IMR-90 (cell line): ENCODE results near the gene SNX2. TPM values are rescaled to one million over a fixed set of nuclear protein-coding genes. Genes with fewer than 3 reads are reported as not detected.

Source experiments
- ATAC-seq: fragments of 200-7000 bp; cut with Tn5 transposase; 2 replicates; pipeline ENCODE4 v1.9.1; 2020; ENCODE audit warnings: low read depth, mild to moderate bottlenecking, moderate library complexity
- BruUV-seq: library from RNA; stranded (reverse); fragments of 400-500 nt; replicated peaks from 2 replicates; lab custom pipeline; 2021; lab: Mats Ljungman, UMichigan
- CTCF ChIA-PET: fragments of 300-600 bp; formaldehyde crosslinking; extraction: SDS; loops from one replicate; lab custom pipeline; 2021; ENCODE audit warnings: antibody characterized with exemption; lab: Yijun Ruan, JAX
- POLR2A ChIA-PET: fragments of 300-600 bp; sonication (Branson Sonifier 250); formaldehyde crosslinking; loops from one replicate; lab custom pipeline; 2022; ENCODE audit warnings: antibody characterized with exemption; ENCODE audit not compliant: unreplicated experiment; lab: Charles Lee
- DNase-seq: peaks from one replicate; pipeline ENCODE4 v3.0.0; 2013
- H2AFZ ChIP-seq: replicated peaks from 2 replicates; pipeline ENCODE3; 2013; ENCODE audit warnings: low read length, mild to moderate bottlenecking; ENCODE audit not compliant: poor library complexity
- H2AK5ac ChIP-seq: 2 replicates; pipeline ENCODE4 v1.6.1; 2013; ENCODE audit warnings: low read depth, low read length, inconsistent platforms
- H2AK9ac ChIP-seq: replicated peaks from 2 replicates; pipeline ENCODE3; 2013; ENCODE audit warnings: mild to moderate bottlenecking, low read depth, low read length, moderate library complexity; ENCODE audit not compliant: poor library complexity
- H2BK120ac ChIP-seq: 2 replicates; pipeline ENCODE4 v1.6.1; 2013; ENCODE audit warnings: low read depth, low read length, inconsistent platforms
- H2BK15ac ChIP-seq: 3 replicates; pipeline ENCODE4 v1.6.1; 2013; ENCODE audit warnings: low read depth, low read length, inconsistent platforms
- H2BK20ac ChIP-seq: 2 replicates; pipeline ENCODE4 v1.6.1; 2013; ENCODE audit warnings: low read depth, mild to moderate bottlenecking, inconsistent platforms, low read length, moderate library complexity
- H2BK5ac ChIP-seq: 2 replicates; pipeline ENCODE4 v1.6.1; 2013; ENCODE audit warnings: mild to moderate bottlenecking, low read depth, low read length, inconsistent platforms; ENCODE audit not compliant: poor library complexity, severe bottlenecking
- H3K14ac ChIP-seq: replicated peaks from 2 replicates; pipeline ENCODE4 v1.6.1; 2013; ENCODE audit warnings: low read depth, low read length, inconsistent platforms
- H3K18ac ChIP-seq: 2 replicates; pipeline ENCODE4 v1.6.1; 2013; ENCODE audit warnings: low read depth, low read length, control low read depth
- H3K23ac ChIP-seq: 2 replicates; pipeline ENCODE4 v1.6.1; 2013; ENCODE audit warnings: low read depth, low read length, inconsistent platforms
- H3K27ac ChIP-seq: 2 replicates; pipeline ENCODE4 v1.5.1; 2013; ENCODE audit warnings: mild to moderate bottlenecking, control low read depth, low read length; ENCODE audit not compliant: insufficient read depth
- H3K27me3 ChIP-seq: 2 replicates; pipeline ENCODE4 v1.6.1; 2013; ENCODE audit warnings: low read length; ENCODE audit not compliant: control insufficient read depth, insufficient read depth
- H3K36me3 ChIP-seq: 2 replicates; pipeline ENCODE4 v1.6.1; 2013; ENCODE audit warnings: low read length, mixed read lengths; ENCODE audit not compliant: control insufficient read depth, insufficient read depth
- H3K4ac ChIP-seq: 2 replicates; pipeline ENCODE4 v1.6.1; 2013; ENCODE audit warnings: low read depth, low read length, inconsistent platforms
- H3K4me1 ChIP-seq: 2 replicates; pipeline ENCODE4 v1.6.1; 2013; ENCODE audit warnings: low read length, mixed read lengths; ENCODE audit not compliant: control insufficient read depth, insufficient read depth
- H3K4me2 ChIP-seq: 2 replicates; pipeline ENCODE4 v1.6.1; 2013; ENCODE audit warnings: low read depth, mild to moderate bottlenecking, control low read depth, low read length, moderate library complexity
- H3K4me3 ChIP-seq: 2 replicates; pipeline ENCODE4 v1.5.1; 2013; ENCODE audit warnings: low read depth, mild to moderate bottlenecking, control low read depth, low read length, moderate library complexity; ENCODE audit not compliant: insufficient read depth
- H3K56ac ChIP-seq: 2 replicates; pipeline ENCODE4 v1.6.1; 2013; ENCODE audit warnings: low read length, inconsistent platforms; ENCODE audit not compliant: insufficient read depth; ENCODE audit errors: extremely low read depth
- H3K79me1 ChIP-seq, 2 experiments: 2 replicates each; pipeline ENCODE4 v1.6.1; 2013; ENCODE audit warnings: low read length in 2 of 2, inconsistent platforms in 1 of 2, low read depth in 1 of 2
- H3K9ac ChIP-seq: 2 replicates; pipeline ENCODE4 v1.6.1; 2013; ENCODE audit warnings: low read depth, low read length, control low read depth
- H3K9me1 ChIP-seq: 2 replicates; pipeline ENCODE4 v1.6.1; 2013; ENCODE audit warnings: low read length, inconsistent platforms; ENCODE audit not compliant: insufficient read depth
- H3K9me3 ChIP-seq: 2 replicates; pipeline ENCODE4 v1.6.1; 2013; ENCODE audit warnings: low read length; ENCODE audit not compliant: control insufficient read depth, insufficient read depth
- H4K20me1 ChIP-seq: 2 replicates; pipeline ENCODE4 v1.6.1; 2013; ENCODE audit warnings: low read length, inconsistent platforms; ENCODE audit not compliant: insufficient read depth
- H4K5ac ChIP-seq: 2 replicates; pipeline ENCODE4 v1.6.1; 2013; ENCODE audit warnings: mild to moderate bottlenecking, low read depth, low read length, control low read depth
- H4K8ac ChIP-seq, 2 experiments: 2 replicates each; pipeline ENCODE4 v1.6.1; 2013; ENCODE audit warnings: low read depth in 2 of 2, low read length in 2 of 2, control low read depth in 1 of 2, inconsistent platforms in 1 of 2
- H4K91ac ChIP-seq: 2 replicates; pipeline ENCODE4 v1.6.1; 2013; ENCODE audit warnings: low read depth, low read length, inconsistent platforms; ENCODE audit not compliant: insufficient read depth
- BHLHE40 ChIP-seq: fragments of 150-350 bp; IDR thresholded peaks from 2 replicates; pipeline ENCODE4 v1.6.1; 2016; ENCODE audit warnings: mild to moderate bottlenecking, low read depth, low read length
- CTCF ChIP-seq: conservative IDR thresholded peaks from 2 replicates; pipeline ENCODE4 v1.5.1; 2012; ENCODE audit warnings: mild to moderate bottlenecking, low read depth, low read length, improper control_type of control experiment
- MXI1 ChIP-seq: IDR thresholded peaks from 2 replicates; pipeline ENCODE4 v1.6.1; 2012; ENCODE audit warnings: low read depth, mild to moderate bottlenecking, low read length, moderate library complexity, borderline replicate concordance
- whole genome bisulfite sequencing, 2 experiments: methylation state at CpG; one replicate each; pipeline versions ENCODE4 v1.1.5 to v1.1.7; 2013; ENCODE audit warnings: missing lambda C conversion rate in 2 of 2; ENCODE audit not compliant: insufficient read length in 1 of 2; ENCODE audit errors: extremely low coverage in 2 of 2; 5-methylcytosine and 5-hydroxymethylcytosine counted together
- dilution Hi-C: fragments of 300-500 bp; cut with HindIII; formaldehyde crosslinking; loops from one replicate; pipeline ENCODE4 v1.14.3; 2018; ENCODE audit warnings: low sequenced_read_pairs; ENCODE audit not compliant: unreplicated experiment
- in situ Hi-C: fragments of 300-500 bp; cut with MboI; formaldehyde crosslinking; loops from 3 replicates; pipeline ENCODE4 v1.14.3; 2019; ENCODE audit warnings: low sequenced_read_pairs, inconsistent platforms, mixed read lengths
- intact Hi-C: fragments of 100-400 bp; cut with micrococcal nuclease; formaldehyde crosslinking; loops from 2 replicates; pipeline ENCODE4 v1.10.0; 2022
- polyA plus RNA-seq, 3 experiments: library from polyadenylated mRNA; depleted of rRNA; stranded (reverse); fragments of >200 nt; gene quantifications; 2 replicates each; pipeline ENCODE4 v1.2.3, GENCODE V29; 2012; ENCODE audit warnings: low replicate concordance in 1 of 3
- total RNA-seq: library from RNA; depleted of rRNA; stranded (reverse); fragments of >200 nt; gene quantifications from 2 replicates; pipeline ENCODE4 v1.2.3, GENCODE V29; 2012

SNX2 gene
- total and polyA plus RNA-seq, 2 of the 4 experiments (the other 2 are of a cell fraction), result 26.3 to 52.9 TPM

GRCh38 chr5:122870219-122870856 lies 95.5 kb downstream of the SNX2 start:
- intact Hi-C loops (no loop called here), in situ Hi-C loops (no loop called here), dilution Hi-C loops (no loop called here)
- ATAC-seq (peak; percentile 79), DNase-seq (peak; percentile 56)
- ChIA-PET POLR2A (no interaction called here), CTCF (interaction anchor here (0.6 kb wide), 1 partner anchor 17 kb away, joined by 4 read pairs; no protein-coding TSS in a partner anchor)
- Histone ChIP-seq H3K18ac (no peak overlapping the region), H3K27ac (no peak overlapping the region), H3K4me2 (peak overlapping the region; percentile 75), H3K14ac (no peak overlapping the region), H3K9me1 (peaks cover 8% of the 10 kb centered on the region; the same call in 1 of the 2 replicates), H3K9ac (no peak overlapping the region), H4K8ac (no peak overlapping the region), H2BK5ac (no peak overlapping the region), H2AFZ (peak overlapping the region; percentile 6), H3K9me3 (no peaks in the 10 kb centered on the region), H3K4me3 (no peak overlapping the region), H2AK5ac (no peak overlapping the region), H3K56ac (no peak overlapping the region), H3K23ac (no peak overlapping the region), H2BK120ac (no peak overlapping the region), H3K4ac (no peak overlapping the region), H4K5ac (no peak overlapping the region), H3K27me3 (no peaks in the 10 kb centered on the region), H3K36me3 (peaks cover 8% of the 10 kb centered on the region), H2BK20ac (no peak overlapping the region), H4K20me1 (no peaks in the 10 kb centered on the region; the same call in 1 of the 2 replicates), H3K4me1 (peaks cover 3% of the 10 kb centered on the region; the same call in 1 of the 2 replicates), H2BK15ac (no peak overlapping the region), H2AK9ac (peak overlapping the region; percentile 12), H4K91ac (no peak overlapping the region), H3K79me1 (peaks cover 25 to 39% of the 10 kb centered on the region in 2 experiments)
- 44 to 100% methylated on average over 2 to 5 of the region's 7 CpGs for WGBS, 2 experiments
- no TSS peak for BruUV-seq
- TF ChIP-seq MXI1 (0 out of 2 replicates have a peak, but pooled peaks have one; percentile 36), BHLHE40 (peak; percentile 78), CTCF (no peak)
